Measurements from ENCODE around the gene SLC10A7.
"Not testable (repeated sequence)": the region's sequence is repeated elsewhere in the genome, so short reads cannot be mapped to it uniquely, and the experiment has no call there.

SLC10A7 gene

DNA sequence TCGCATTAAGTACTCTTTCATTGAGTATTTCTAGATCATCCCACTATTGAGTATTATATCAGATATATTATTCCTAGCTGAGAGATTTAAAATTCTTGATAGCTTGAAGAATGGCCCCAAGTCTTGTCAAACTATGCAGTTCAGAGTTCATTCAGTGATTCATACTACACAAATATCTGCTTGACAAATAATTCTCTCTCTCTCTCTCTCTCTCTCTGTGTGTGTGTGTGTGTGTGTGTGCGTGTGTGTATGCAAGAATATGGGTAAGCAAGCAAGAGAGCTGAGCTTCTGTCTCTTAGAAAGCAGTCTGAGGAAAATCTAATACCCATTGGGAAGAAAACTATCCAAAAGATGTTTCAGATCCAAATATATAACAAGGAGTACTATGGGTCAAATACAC is 142.0 kb downstream of the SLC10A7 start:
- no peaks in the 10 kb centered on the region for H3K27me3 ChIP-seq (ENCODE audit: control insufficient read depth, insufficient read depth, low read length, poor library complexity, severe bottlenecking)
- peaks cover 8% of the 10 kb centered on the region for H3K4me1 ChIP-seq (ENCODE audit: control insufficient read depth, insufficient read depth, low read length)
- no peak overlapping the region for H3K4me3 ChIP-seq (ENCODE audit: insufficient read depth, low read depth, low read length)
- H3K9me3 ChIP-seq (ENCODE audit: control insufficient read depth, low read length), result no peaks in the 10 kb centered on the region
- no peak overlapping the region for H3K27ac ChIP-seq (ENCODE audit: insufficient read depth, low read depth, low read length, poor library complexity, severe bottlenecking)
- no peaks in the 10 kb centered on the region for H3K36me3 ChIP-seq (ENCODE audit: control insufficient read depth, insufficient read depth, low read length)
- 80% methylated on average over 1 of the region's 2 CpGs; no CpG with 5 or more reads in 1 of the 2 experiments for WGBS, 2 experiments

DNA sequence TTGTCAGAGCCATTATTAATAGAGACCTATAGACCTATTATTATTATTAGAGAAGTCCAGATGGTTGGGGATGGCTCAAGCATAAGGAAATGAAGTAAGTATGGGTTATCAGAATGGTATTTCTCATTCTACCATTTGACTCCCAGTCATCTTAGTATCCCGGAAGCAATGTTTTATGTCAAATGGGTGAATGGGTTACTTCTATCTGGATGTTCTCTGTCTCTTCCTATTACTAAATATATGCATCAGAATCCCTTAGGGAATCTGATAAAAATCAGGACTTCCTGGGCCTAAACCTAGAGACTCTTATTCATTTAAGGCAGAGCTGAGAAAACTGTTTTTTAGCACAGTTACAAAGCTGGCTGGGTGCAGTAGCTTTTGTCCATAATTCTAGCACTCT is 149.9 kb downstream of the SLC10A7 start:
- Histone ChIP-seq H3K4me1 (ENCODE audit: control insufficient read depth, insufficient read depth, low read length) (peaks cover 9% of the 10 kb centered on the region), H3K27ac (ENCODE audit: insufficient read depth, low read depth, low read length, poor library complexity, severe bottlenecking) (no peak overlapping the region), H3K36me3 (ENCODE audit: control insufficient read depth, insufficient read depth, low read length) (no peaks in the 10 kb centered on the region), H3K9me3 (ENCODE audit: control insufficient read depth, low read length) (no peaks in the 10 kb centered on the region), H3K4me3 (ENCODE audit: insufficient read depth, low read depth, low read length) (no peak overlapping the region), H3K27me3 (ENCODE audit: control insufficient read depth, insufficient read depth, low read length, poor library complexity, severe bottlenecking) (no peaks in the 10 kb centered on the region)
- 100% methylated on average over 1 of the region's 1 CpG; no CpG with 5 or more reads in 1 of the 2 experiments for WGBS, 2 experiments

DNA sequence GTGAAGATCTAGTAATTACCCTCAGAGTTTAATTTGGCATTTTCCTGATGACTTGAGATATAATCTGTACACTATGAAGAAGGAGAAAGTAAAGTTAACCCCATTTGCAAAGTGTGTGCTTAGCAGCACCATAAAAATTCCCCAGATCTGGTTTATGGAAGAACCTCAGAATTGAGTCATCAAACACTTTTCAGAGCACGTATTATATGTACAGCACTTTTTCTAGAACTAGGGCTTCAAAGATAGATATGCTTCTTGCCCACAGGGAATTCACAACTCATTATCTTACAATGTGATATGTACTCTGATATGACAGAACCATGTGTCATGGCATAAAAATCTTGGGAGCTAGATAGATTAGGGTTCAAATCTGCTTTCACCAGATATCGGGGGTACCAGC is 150.9 kb downstream of the SLC10A7 start:
- H3K4me1 ChIP-seq (ENCODE audit: control insufficient read depth, insufficient read depth, low read length), result peaks cover 9% of the 10 kb centered on the region
- H3K4me3 ChIP-seq (ENCODE audit: insufficient read depth, low read depth, low read length), result no peak overlapping the region
- H3K9me3 ChIP-seq (ENCODE audit: control insufficient read depth, low read length), result peaks cover 2% of the 10 kb centered on the region
- 94 to 100% methylated on average over 2 of the region's 2 CpGs for WGBS, 2 experiments
- H3K36me3 ChIP-seq (ENCODE audit: control insufficient read depth, insufficient read depth, low read length), result no peaks in the 10 kb centered on the region
- H3K27me3 ChIP-seq (ENCODE audit: control insufficient read depth, insufficient read depth, low read length, poor library complexity, severe bottlenecking), result no peaks in the 10 kb centered on the region
- no peak overlapping the region for H3K27ac ChIP-seq (ENCODE audit: insufficient read depth, low read depth, low read length, poor library complexity, severe bottlenecking)

- peaks cover 2% of the 10 kb centered on the region for H3K9me3 ChIP-seq (ENCODE audit: control insufficient read depth, low read length)
- H3K27ac ChIP-seq (ENCODE audit: insufficient read depth, low read depth, low read length, poor library complexity, severe bottlenecking), result no peak overlapping the region
- H3K4me3 ChIP-seq (ENCODE audit: insufficient read depth, low read depth, low read length), result no peak overlapping the region
- WGBS, 2 experiments, result 90% methylated on average over 2 of the region's 3 CpGs; no CpG with 5 or more reads in 1 of the 2 experiments
- no peaks in the 10 kb centered on the region for H3K27me3 ChIP-seq (ENCODE audit: control insufficient read depth, insufficient read depth, low read length, poor library complexity, severe bottlenecking)
- peaks cover 9% of the 10 kb centered on the region for H3K4me1 ChIP-seq (ENCODE audit: control insufficient read depth, insufficient read depth, low read length)
- no peaks in the 10 kb centered on the region for H3K36me3 ChIP-seq (ENCODE audit: control insufficient read depth, insufficient read depth, low read length)
Observed at GRCh38 chr4:146369446-146369845, 152.3 kb downstream of the SLC10A7 start.

DNA sequence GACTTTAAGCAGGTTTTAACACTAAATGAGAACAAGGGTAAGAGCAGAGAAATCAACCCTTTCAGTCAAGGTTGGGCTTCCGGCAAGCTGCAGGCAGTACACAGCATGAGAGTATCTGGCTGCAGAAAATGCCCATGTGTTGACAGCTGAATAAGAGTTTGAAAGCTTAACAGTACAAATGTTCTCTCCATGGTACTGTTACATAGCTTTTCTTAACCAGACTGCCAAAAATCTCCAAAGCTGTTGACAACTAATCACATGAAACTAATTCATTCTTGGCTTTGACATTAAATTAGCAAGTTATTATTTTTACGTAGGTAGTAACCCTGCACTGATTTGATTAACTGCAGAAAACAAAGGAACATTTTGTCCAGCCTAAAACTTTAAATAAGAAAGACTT is 153.5 kb downstream of the SLC10A7 start:
- WGBS, 2 experiments, result 37 to 63% methylated on average over 1 to 2 of the region's 2 CpGs
- Histone ChIP-seq H3K27me3 (ENCODE audit: control insufficient read depth, insufficient read depth, low read length, poor library complexity, severe bottlenecking) (no peaks in the 10 kb centered on the region), H3K36me3 (ENCODE audit: control insufficient read depth, insufficient read depth, low read length) (no peaks in the 10 kb centered on the region), H3K9me3 (ENCODE audit: control insufficient read depth, low read length) (peaks cover 2% of the 10 kb centered on the region), H3K4me3 (ENCODE audit: insufficient read depth, low read depth, low read length) (no peak overlapping the region), H3K4me1 (ENCODE audit: control insufficient read depth, insufficient read depth, low read length) (peaks cover 9% of the 10 kb centered on the region), H3K27ac (ENCODE audit: insufficient read depth, low read depth, low read length, poor library complexity, severe bottlenecking) (peak overlapping the region; percentile 53)

- peaks cover 2% of the 10 kb centered on the region for H3K9me3 ChIP-seq (ENCODE audit: control insufficient read depth, low read length)
- H3K4me3 ChIP-seq (ENCODE audit: insufficient read depth, low read depth, low read length), result no peak overlapping the region
- H3K27me3 ChIP-seq (ENCODE audit: control insufficient read depth, insufficient read depth, low read length, poor library complexity, severe bottlenecking), result no peaks in the 10 kb centered on the region
- peaks cover 9% of the 10 kb centered on the region for H3K4me1 ChIP-seq (ENCODE audit: control insufficient read depth, insufficient read depth, low read length)
- 82% methylated on average over 1 of the region's 1 CpG; no CpG with 5 or more reads in 1 of the 2 experiments for WGBS, 2 experiments
- H3K36me3 ChIP-seq (ENCODE audit: control insufficient read depth, insufficient read depth, low read length), result no peaks in the 10 kb centered on the region
- no peak overlapping the region for H3K27ac ChIP-seq (ENCODE audit: insufficient read depth, low read depth, low read length, poor library complexity, severe bottlenecking)
Observed at GRCh38 chr4:146367347-146367746, 154.4 kb downstream of the SLC10A7 start.

GRCh38 chr4:146359771-146360170 is 162.0 kb downstream of the SLC10A7 start:
- no peaks in the 10 kb centered on the region for H3K36me3 ChIP-seq (ENCODE audit: control insufficient read depth, insufficient read depth, low read length)
- no peaks in the 10 kb centered on the region for H3K27me3 ChIP-seq (ENCODE audit: control insufficient read depth, insufficient read depth, low read length, poor library complexity, severe bottlenecking)

DNA sequence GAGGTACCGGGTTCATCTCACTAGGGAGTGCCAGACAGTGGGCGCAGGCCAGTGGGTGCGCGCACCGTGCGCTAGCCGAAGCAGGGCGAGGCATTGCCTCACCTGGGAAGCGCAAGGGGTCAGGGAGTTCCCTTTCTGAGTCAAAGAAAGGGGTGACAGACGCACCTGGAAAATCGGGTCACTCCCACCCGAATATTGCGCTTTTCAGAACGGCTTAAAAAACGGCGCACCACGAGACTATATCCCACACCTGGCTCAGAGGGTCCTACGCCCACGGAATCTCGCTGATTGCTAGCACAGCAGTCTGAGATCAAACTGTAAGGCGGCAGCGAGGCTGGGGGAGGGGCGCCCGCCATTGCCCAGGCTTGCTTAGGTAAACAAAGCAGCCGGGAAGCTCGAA is 171.6 kb downstream of the SLC10A7 start:
- 16 to 28% methylated on average over 15 to 20 of the region's 26 CpGs for WGBS, 2 experiments
- H3K4me3 ChIP-seq (ENCODE audit: insufficient read depth, low read depth, low read length); H3K4me1 ChIP-seq (ENCODE audit: control insufficient read depth, insufficient read depth, low read length); H3K27ac ChIP-seq (ENCODE audit: insufficient read depth, low read depth, low read length, poor library complexity, severe bottlenecking); H3K27me3 ChIP-seq (ENCODE audit: control insufficient read depth, insufficient read depth, low read length, poor library complexity, severe bottlenecking); H3K9me3 ChIP-seq (ENCODE audit: control insufficient read depth, low read length); H3K36me3 ChIP-seq (ENCODE audit: control insufficient read depth, insufficient read depth, low read length): not testable (repeated sequence)

More at GRCh38 chr4:146359771-146360170, 162.0 kb downstream of the SLC10A7 start:
- no peaks in the 10 kb centered on the region for H3K9me3 ChIP-seq (ENCODE audit: control insufficient read depth, low read length)
- H3K4me1 ChIP-seq (ENCODE audit: control insufficient read depth, insufficient read depth, low read length), result no peaks in the 10 kb centered on the region
- H3K27ac ChIP-seq (ENCODE audit: insufficient read depth, low read depth, low read length, poor library complexity, severe bottlenecking), result no peak overlapping the region
- no peak overlapping the region for H3K4me3 ChIP-seq (ENCODE audit: insufficient read depth, low read depth, low read length)

DNA sequence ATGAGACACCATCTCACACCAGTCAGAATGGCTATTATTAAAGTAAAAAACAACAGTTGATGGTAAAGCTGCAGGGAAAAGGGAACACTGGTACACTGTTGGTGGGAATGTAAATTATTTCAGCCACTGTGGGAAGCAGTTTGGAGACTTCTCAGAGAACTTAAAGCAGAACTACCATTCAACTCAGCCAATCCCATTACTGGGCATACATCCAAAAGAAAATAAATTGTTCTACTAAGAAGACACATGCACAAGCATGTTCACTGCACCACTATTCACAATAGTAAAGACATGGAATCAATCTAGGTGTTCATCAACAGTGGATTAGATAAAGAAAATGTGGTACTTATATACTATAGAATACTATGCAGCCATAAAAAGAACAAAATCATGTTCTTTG is 172.4 kb downstream of the SLC10A7 start:
- Histone ChIP-seq H3K4me1 (ENCODE audit: control insufficient read depth, insufficient read depth, low read length) (no peaks in the 10 kb centered on the region), H3K9me3 (ENCODE audit: control insufficient read depth, low read length) (no peaks in the 10 kb centered on the region), H3K27me3 (ENCODE audit: control insufficient read depth, insufficient read depth, low read length, poor library complexity, severe bottlenecking) (no peaks in the 10 kb centered on the region), H3K27ac (ENCODE audit: insufficient read depth, low read depth, low read length, poor library complexity, severe bottlenecking) (no peak overlapping the region), H3K4me3 (ENCODE audit: insufficient read depth, low read depth, low read length) (no peak overlapping the region), H3K36me3 (ENCODE audit: control insufficient read depth, insufficient read depth, low read length) (no peaks in the 10 kb centered on the region)

DNA sequence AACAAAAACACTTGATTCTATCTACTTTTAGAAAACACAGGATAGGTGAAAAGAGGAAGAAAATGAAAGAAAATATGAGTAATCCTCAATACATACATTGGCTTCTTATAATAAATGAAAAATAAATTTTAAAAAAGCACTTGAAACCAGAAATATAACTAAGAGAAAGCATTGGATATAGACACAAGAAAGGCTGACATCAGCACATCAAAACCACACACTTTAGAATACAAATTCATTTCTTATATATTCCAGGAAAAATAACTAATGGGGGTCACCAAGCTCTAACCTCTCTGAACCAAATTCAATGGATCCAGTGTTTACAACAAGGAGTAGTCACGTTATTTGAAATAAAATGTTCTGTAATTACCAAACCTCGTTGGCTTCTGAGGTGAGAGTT is 173.9 kb downstream of the SLC10A7 start:
- WGBS, 2 experiments, result 85 to 88% methylated on average over 2 of the region's 2 CpGs
- Histone ChIP-seq H3K36me3 (ENCODE audit: control insufficient read depth, insufficient read depth, low read length) (no peaks in the 10 kb centered on the region), H3K27me3 (ENCODE audit: control insufficient read depth, insufficient read depth, low read length, poor library complexity, severe bottlenecking) (no peaks in the 10 kb centered on the region), H3K4me1 (ENCODE audit: control insufficient read depth, insufficient read depth, low read length) (no peaks in the 10 kb centered on the region), H3K9me3 (ENCODE audit: control insufficient read depth, low read length) (no peaks in the 10 kb centered on the region), H3K27ac (ENCODE audit: insufficient read depth, low read depth, low read length, poor library complexity, severe bottlenecking) (no peak overlapping the region), H3K4me3 (ENCODE audit: insufficient read depth, low read depth, low read length) (no peak overlapping the region)

- H3K4me1 ChIP-seq (ENCODE audit: control insufficient read depth, insufficient read depth, low read length), result no peaks in the 10 kb centered on the region
- WGBS, 2 experiments, result no CpG with 5 or more reads among the region's 1 CpG
- H3K27me3 ChIP-seq (ENCODE audit: control insufficient read depth, insufficient read depth, low read length, poor library complexity, severe bottlenecking), result no peaks in the 10 kb centered on the region
- H3K4me3 ChIP-seq (ENCODE audit: insufficient read depth, low read depth, low read length), result no peak overlapping the region
- no peaks in the 10 kb centered on the region for H3K36me3 ChIP-seq (ENCODE audit: control insufficient read depth, insufficient read depth, low read length)
- no peak overlapping the region for H3K27ac ChIP-seq (ENCODE audit: insufficient read depth, low read depth, low read length, poor library complexity, severe bottlenecking)
- H3K9me3 ChIP-seq (ENCODE audit: control insufficient read depth, low read length), result no peaks in the 10 kb centered on the region
Observed at GRCh38 chr4:146346276-146346675, 175.5 kb downstream of the SLC10A7 start.
